ENCODE measurements around the gene GMPPA.

DNA sequence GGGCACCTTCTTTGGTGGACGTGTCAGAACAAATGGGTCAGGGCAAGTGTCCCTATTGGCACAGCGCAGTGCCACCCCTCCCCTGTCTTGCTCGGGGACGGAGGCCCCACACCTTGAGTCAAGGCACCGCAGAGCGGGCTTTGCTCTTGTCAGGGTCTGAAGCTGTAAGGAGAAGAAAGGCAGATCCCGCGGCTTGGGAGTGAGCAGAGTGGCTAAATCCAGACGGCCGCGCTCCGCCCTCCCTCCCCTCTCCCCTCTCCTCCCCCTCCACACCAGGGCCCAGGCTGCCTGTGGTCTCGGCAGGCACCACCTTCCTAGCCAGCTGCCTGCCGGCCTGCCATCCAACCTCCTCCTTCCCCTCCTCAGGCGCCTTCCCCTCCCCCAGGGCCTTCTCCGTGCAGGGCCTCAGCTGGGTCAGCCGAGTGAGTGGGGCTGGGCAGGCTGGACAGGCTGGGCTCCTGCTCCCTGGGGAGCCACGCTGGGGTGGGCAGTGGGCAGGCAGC, 38.2 kb upstream of the GMPPA start:
- TF ChIP-seq POLR2A (IDR thresholded peaks at IDR 0.05; ENCODE audit: low read length) (no peak), GATA1 (IDR thresholded peaks at IDR 0.05; ENCODE audit: low read depth, low read length) (no peak)
